ENCODE data around the gene ENTPD2.

DNA sequence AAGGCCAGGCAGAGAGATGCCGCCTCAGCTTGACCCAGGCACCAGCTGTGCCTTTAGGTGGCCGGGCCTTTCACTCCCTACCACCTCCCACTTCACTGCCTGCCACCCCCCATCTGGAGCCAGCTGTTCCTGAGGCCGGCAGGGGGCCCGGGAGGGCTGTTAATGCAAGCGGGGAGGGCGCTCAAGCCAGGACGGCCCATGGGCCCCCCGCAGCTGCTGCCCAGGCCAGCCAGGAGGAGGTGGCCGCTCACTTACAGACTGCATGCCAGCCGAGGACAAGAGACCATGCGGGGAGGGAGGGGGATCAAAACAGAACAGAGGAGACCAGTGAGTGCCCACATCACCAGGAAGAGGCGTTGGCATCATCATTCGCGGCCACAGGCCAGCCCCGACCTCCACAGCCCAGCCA is 30.3 kb downstream of the ENTPD2 start:
- TF ChIP-seq MTA3 (IDR thresholded peaks at IDR 0.05; ENCODE audit: borderline replicate concordance, low read length) (no peak), POLR2AphosphoS5 (IDR thresholded peaks at IDR 0.05; ENCODE audit: low read length) (no peak), POLR2A (IDR thresholded peaks at IDR 0.05; ENCODE audit: low read depth, low read length) (no peak), ELK1 (IDR thresholded peaks at IDR 0.05; ENCODE audit: low read depth, low read length) (no peak), POLR2AphosphoS2 (IDR thresholded peaks at IDR 0.05; ENCODE audit: low read depth, low read length) (no peak), WRNIP1 (IDR thresholded peaks at IDR 0.05; ENCODE audit: borderline replicate concordance, low read depth, low read length) (no peak), FOXK2 (IDR thresholded peaks at IDR 0.05) (no peak), EZH2 (IDR thresholded peaks at IDR 0.05; ENCODE audit: borderline replicate concordance, control insufficient read depth, low read depth, low read length) (no peak)
- TF ChIP-seq, protein P1, sequence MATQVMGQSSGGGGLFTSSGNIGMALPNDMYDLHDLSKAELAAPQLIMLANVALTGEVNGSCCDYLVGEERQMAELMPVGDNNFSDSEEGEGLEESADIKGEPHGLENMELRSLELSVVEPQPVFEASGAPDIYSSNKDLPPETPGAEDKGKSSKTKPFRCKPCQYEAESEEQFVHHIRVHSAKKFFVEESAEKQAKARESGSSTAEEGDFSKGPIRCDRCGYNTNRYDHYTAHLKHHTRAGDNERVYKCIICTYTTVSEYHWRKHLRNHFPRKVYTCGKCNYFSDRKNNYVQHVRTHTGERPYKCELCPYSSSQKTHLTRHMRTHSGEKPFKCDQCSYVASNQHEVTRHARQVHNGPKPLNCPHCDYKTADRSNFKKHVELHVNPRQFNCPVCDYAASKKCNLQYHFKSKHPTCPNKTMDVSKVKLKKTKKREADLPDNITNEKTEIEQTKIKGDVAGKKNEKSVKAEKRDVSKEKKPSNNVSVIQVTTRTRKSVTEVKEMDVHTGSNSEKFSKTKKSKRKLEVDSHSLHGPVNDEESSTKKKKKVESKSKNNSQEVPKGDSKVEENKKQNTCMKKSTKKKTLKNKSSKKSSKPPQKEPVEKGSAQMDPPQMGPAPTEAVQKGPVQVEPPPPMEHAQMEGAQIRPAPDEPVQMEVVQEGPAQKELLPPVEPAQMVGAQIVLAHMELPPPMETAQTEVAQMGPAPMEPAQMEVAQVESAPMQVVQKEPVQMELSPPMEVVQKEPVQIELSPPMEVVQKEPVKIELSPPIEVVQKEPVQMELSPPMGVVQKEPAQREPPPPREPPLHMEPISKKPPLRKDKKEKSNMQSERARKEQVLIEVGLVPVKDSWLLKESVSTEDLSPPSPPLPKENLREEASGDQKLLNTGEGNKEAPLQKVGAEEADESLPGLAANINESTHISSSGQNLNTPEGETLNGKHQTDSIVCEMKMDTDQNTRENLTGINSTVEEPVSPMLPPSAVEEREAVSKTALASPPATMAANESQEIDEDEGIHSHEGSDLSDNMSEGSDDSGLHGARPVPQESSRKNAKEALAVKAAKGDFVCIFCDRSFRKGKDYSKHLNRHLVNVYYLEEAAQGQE (IDR thresholded peaks at IDR 0.05; ENCODE audit: low read depth, low read length), result no peak
- TF ChIP-seq, protein P2, sequence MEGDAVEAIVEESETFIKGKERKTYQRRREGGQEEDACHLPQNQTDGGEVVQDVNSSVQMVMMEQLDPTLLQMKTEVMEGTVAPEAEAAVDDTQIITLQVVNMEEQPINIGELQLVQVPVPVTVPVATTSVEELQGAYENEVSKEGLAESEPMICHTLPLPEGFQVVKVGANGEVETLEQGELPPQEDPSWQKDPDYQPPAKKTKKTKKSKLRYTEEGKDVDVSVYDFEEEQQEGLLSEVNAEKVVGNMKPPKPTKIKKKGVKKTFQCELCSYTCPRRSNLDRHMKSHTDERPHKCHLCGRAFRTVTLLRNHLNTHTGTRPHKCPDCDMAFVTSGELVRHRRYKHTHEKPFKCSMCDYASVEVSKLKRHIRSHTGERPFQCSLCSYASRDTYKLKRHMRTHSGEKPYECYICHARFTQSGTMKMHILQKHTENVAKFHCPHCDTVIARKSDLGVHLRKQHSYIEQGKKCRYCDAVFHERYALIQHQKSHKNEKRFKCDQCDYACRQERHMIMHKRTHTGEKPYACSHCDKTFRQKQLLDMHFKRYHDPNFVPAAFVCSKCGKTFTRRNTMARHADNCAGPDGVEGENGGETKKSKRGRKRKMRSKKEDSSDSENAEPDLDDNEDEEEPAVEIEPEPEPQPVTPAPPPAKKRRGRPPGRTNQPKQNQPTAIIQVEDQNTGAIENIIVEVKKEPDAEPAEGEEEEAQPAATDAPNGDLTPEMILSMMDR (IDR thresholded peaks at IDR 0.05 in 2 of 3, conservative IDR thresholded peaks at IDR 0.05 in 1 of 3; ENCODE audit: control insufficient read depth in 2 of 3, extremely low read depth in 1 of 3, insufficient read depth in 1 of 3, low read depth in 3 of 3, low read length in 3 of 3), result no peak
- TF ChIP-seq, protein P3, sequence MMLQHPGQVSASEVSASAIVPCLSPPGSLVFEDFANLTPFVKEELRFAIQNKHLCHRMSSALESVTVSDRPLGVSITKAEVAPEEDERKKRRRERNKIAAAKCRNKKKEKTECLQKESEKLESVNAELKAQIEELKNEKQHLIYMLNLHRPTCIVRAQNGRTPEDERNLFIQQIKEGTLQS (IDR thresholded peaks at IDR 0.05; ENCODE audit: borderline replicate concordance, extremely low read depth, low read depth, low read length), result no peak
